HFFc6 (cell line): ENCODE measurements around the gene CEP250. TPM values are rescaled to one million over a fixed set of nuclear protein-coding genes. Genes with fewer than 3 reads are reported as not detected.

Experiments used
- DNase-seq: peaks from one replicate; pipeline ENCODE4 v3.0.0-alpha.2; 2018
- H3K27ac Mint-ChIP-seq: 2 replicates; pipeline ENCODE4 v1.8.0; 2020; ENCODE audit warnings: mild to moderate bottlenecking, mixed read lengths
- H3K27me3 Mint-ChIP-seq: 2 replicates; pipeline ENCODE4 v1.8.0; 2021; ENCODE audit warnings: mild to moderate bottlenecking, moderate library complexity, mixed read lengths; ENCODE audit not compliant: insufficient read depth
- H3K36me3 Mint-ChIP-seq: 2 replicates; pipeline ENCODE4 v1.8.0; 2021; ENCODE audit warnings: low read depth, mixed read lengths
- H3K4me1 Mint-ChIP-seq: 2 replicates; pipeline ENCODE4 v1.8.0; 2020; ENCODE audit warnings: low read depth, mixed read lengths
- H3K4me3 Mint-ChIP-seq: 2 replicates; pipeline ENCODE4 v1.8.0; 2020; ENCODE audit warnings: mild to moderate bottlenecking, moderate library complexity, mixed read lengths
- H3K9me3 Mint-ChIP-seq: 2 replicates; pipeline ENCODE4 v1.8.0; 2020; ENCODE audit warnings: mild to moderate bottlenecking, mixed read lengths
- total RNA-seq, 6 experiments: library from RNA; stranded (reverse); fragmentation: NEBNext Ultra II Directional; extraction: Animal tissue kit (Norgen Biotek cat#: 25700); gene quantifications; 2 replicates in 1 of 6; 3 replicates in 5 of 6; pipeline ENCODE4 v1.2.3, GENCODE V29; 2021
- TF ChIP-seq, protein P1 (sequence below): fragments of 200-600 bp; sonication (generic); IDR thresholded peaks from 2 replicates; pipeline ENCODE4 v1.5.0; 2021; ENCODE audit warnings: antibody characterized with exemption, mild to moderate bottlenecking

Gene CEP250
- total RNA-seq, 6 experiments from 2014 or later: 18.3 to 26.3 (median 22.9) TPM

DNA sequence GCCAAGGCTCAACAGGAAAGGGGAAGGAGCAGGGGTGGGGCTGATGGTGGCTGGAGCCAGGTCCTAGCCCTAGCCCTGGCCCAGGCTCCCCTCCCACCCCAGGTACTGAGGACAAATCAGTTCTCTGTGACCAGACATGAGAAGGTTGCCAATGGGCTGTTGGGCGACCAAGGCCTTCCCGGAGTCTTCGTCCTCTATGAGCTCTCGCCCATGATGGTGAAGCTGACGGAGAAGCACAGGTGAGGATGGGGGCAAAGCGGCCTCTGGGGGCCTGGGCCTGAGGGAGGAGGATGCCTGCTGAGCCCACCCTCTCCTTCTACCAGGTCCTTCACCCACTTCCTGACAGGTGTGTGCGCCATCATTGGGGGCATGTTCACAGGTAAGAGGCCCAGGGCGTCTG is 101.5 kb downstream of the CEP250 start:
- no peak for DNase-seq
- peaks cover 15% of the 10 kb centered on the region for H3K36me3 Mint-ChIP-seq

DNA sequence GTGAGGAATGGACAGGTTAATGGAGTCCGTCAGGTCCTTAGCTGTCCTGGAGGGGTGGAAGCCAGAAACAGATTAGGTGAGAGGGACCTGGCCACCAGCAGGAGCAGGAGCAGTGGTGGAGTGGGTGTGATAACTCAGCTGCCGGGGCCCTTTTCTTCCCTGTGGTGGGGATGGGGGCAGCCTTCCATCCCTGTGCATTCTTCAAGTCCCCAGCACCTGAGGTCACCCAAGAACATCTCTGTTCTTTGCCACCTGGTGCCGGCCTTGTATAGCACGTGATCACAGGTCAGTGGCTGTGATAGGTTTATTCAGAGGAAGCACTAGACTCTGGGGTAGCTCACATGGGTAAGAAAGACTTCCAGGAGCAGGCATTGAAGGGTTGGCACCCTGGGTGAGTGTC is 103.1 kb downstream of the CEP250 start:
- Mint-ChIP-seq H3K4me3 (no peak overlapping the region), H3K36me3 (peaks cover 15% of the 10 kb centered on the region), H3K27me3 (peaks cover 2% of the 10 kb centered on the region; the same call in 1 of the 2 replicates), H3K9me3 (no peaks in the 10 kb centered on the region), H3K27ac (no peak overlapping the region), H3K4me1 (peaks cover 6% of the 10 kb centered on the region; the same call in 1 of the 2 replicates)
- TF ChIP-seq, protein P1, sequence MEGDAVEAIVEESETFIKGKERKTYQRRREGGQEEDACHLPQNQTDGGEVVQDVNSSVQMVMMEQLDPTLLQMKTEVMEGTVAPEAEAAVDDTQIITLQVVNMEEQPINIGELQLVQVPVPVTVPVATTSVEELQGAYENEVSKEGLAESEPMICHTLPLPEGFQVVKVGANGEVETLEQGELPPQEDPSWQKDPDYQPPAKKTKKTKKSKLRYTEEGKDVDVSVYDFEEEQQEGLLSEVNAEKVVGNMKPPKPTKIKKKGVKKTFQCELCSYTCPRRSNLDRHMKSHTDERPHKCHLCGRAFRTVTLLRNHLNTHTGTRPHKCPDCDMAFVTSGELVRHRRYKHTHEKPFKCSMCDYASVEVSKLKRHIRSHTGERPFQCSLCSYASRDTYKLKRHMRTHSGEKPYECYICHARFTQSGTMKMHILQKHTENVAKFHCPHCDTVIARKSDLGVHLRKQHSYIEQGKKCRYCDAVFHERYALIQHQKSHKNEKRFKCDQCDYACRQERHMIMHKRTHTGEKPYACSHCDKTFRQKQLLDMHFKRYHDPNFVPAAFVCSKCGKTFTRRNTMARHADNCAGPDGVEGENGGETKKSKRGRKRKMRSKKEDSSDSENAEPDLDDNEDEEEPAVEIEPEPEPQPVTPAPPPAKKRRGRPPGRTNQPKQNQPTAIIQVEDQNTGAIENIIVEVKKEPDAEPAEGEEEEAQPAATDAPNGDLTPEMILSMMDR: no peak
- no peak for DNase-seq

More for the DNA sequence above, 101.5 kb downstream of the CEP250 start:
- no peak overlapping the region for H3K4me3 Mint-ChIP-seq
- H3K27ac Mint-ChIP-seq: no peak overlapping the region
- H3K4me1 Mint-ChIP-seq: peaks cover 6% of the 10 kb centered on the region; the same call in 1 of the 2 replicates
- TF ChIP-seq, protein P1: no peak
- no peaks in the 10 kb centered on the region for H3K9me3 Mint-ChIP-seq
- peaks cover 2% of the 10 kb centered on the region; the same call in 1 of the 2 replicates for H3K27me3 Mint-ChIP-seq

DNA sequence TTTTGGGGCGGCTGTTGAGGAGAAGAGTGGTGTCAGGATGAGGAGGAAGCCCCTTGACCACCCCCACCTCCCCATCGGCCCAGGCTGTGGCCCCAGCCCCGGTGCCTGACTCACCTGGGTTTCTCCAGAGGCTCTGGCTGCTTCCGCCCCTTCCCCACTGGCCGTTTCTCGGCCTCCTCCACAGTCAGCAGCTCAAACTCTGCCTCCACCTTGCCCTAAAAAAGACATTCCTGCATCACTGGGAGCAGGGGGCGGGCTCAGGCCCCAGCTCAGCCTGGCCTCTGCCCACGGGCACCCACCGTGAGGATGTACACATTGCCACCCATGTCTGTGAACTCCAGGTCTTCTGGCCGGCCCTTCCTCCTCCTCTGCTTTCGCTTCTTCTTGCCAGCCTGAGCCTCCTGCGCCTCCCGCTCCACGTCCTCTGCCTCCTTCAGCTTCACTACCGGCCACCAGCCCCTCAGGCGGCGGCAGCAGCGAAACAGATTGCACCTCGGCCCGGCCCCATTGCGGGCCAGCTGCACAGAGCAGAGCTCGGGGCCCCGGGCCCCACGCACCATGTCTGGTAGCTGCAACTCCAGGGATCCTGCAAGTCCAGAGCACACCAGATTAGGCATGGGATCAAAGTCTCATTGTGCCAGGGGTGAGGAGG is 103.8 kb downstream of the CEP250 start:
- TF ChIP-seq, protein P1: no peak
- peaks cover 15% of the 10 kb centered on the region for H3K36me3 Mint-ChIP-seq
- no peak overlapping the region for H3K27ac Mint-ChIP-seq
- DNase-seq: no peak
- no peaks in the 10 kb centered on the region for H3K9me3 Mint-ChIP-seq
- H3K27me3 Mint-ChIP-seq: peaks cover 2% of the 10 kb centered on the region; the same call in 1 of the 2 replicates
- peaks cover 6% of the 10 kb centered on the region; the same call in 1 of the 2 replicates for H3K4me1 Mint-ChIP-seq
- no peak overlapping the region for H3K4me3 Mint-ChIP-seq

DNA sequence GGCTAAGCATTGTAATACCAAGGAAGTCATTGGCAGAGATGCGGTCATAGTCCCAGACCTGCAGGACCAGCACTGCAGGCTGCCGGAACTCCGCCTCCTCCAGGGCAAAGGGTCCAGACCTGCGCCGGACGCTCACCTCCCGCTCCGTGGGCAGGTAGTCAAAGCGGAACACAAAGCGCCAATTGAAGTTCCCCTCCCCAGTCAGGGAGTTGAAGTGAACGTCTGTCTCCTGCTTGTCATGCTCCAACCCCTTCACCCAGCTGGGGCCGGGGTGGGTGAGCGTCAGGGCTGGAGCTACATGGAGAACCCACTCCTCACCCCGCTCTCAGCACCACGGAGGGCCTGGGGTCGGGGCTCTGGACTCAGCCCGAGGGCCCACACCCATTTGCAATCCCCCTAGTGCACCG is 104.7 kb downstream of the CEP250 start:
- no peak for DNase-seq
- no peak overlapping the region for H3K27ac Mint-ChIP-seq
- peaks cover 2% of the 10 kb centered on the region; the same call in 1 of the 2 replicates for H3K27me3 Mint-ChIP-seq
- peaks cover 12% of the 10 kb centered on the region for H3K36me3 Mint-ChIP-seq
- no peak overlapping the region for H3K4me3 Mint-ChIP-seq
- H3K9me3 Mint-ChIP-seq: no peaks in the 10 kb centered on the region
- TF ChIP-seq, protein P1: no peak
- H3K4me1 Mint-ChIP-seq: peaks cover 6% of the 10 kb centered on the region; the same call in 1 of the 2 replicates

DNA sequence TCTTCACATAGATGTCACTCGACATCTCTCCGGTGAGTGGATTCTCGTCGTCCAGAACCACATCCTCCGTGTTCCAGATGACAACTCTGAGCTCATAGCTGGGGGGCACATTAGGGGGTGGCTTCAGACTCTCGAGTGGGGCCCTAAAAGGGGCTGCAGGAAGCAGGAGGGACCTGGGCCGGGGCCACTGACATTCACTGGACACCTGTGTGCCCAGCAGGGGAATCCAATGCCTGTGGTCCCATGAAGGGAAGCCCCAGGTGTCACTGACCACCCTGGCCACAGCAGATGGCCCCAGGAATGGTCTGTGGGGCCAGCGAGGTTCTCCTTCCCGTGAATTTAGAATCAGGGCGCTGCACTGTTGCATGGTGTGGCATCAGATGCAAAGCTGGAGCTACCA is 105.1 kb downstream of the CEP250 start:
- TF ChIP-seq, protein P1: no peak
- Mint-ChIP-seq H3K4me3 (no peak overlapping the region), H3K27ac (no peak overlapping the region), H3K36me3 (peaks cover 9% of the 10 kb centered on the region), H3K27me3 (peaks cover 2% of the 10 kb centered on the region; the same call in 1 of the 2 replicates), H3K9me3 (no peaks in the 10 kb centered on the region), H3K4me1 (peaks cover 6% of the 10 kb centered on the region; the same call in 1 of the 2 replicates)
- no peak for DNase-seq
